HepG2 (cell line): ENCODE data around the gene PLEKHA5. TPM values are rescaled to one million over a fixed set of nuclear protein-coding genes. Genes with fewer than 3 reads are reported as not detected.

Experiments used
- ATAC-seq: fragments of 200-7000 bp; cut with Tn5 transposase; 3 replicates; pipeline ENCODE4 v1.9.1; 2020; ENCODE audit warnings: mild to moderate bottlenecking, moderate library complexity
- BruUV-seq: library from RNA; stranded (reverse); fragments of 400-500 nt; replicated peaks from 2 replicates; lab custom pipeline; 2021; lab: Mats Ljungman, UMichigan
- CTCF ChIA-PET: fragments of 300-600 bp; formaldehyde crosslinking; extraction: SDS; loops from one replicate; lab custom pipeline; 2021; ENCODE audit warnings: low total read pairs, inconsistent platforms, low intra/inter-chr PET ratio; lab: Yijun Ruan, JAX
- POLR2A ChIA-PET: fragments of 350-600 bp; sonication (Branson Sonifier 250); formaldehyde crosslinking; loops from one replicate; lab custom pipeline; 2020; ENCODE audit warnings: antibody characterized with exemption, inconsistent platforms; lab: Yijun Ruan, JAX
- DNase-seq: peaks from one replicate; pipeline ENCODE4 v3.0.0-alpha.2; 2015; ENCODE audit warnings: low spot score
- FAIRE-seq: peaks from 3 replicates; lab custom pipeline; 2011; peaks lifted over from hg19 to GRCh38; lab: Jason Lieb, UNC
- H2AFZ ChIP-seq: one replicate; pipeline ENCODE4 v1.6.1; 2011; ENCODE audit warnings: low read length, inconsistent platforms
- H3K27ac ChIP-seq: fragments of 300-600 bp; 3 replicates; pipeline ENCODE4 v1.8.0; 2011; ENCODE audit warnings: mixed run types, mild to moderate bottlenecking, mixed read lengths, low read length, inconsistent platforms; ENCODE audit not compliant: insufficient read depth; ENCODE audit errors: extremely low read length
- H3K27me3 ChIP-seq, 2 experiments: fragments of 200-600 bp in 1 of 2; 2 replicates in 1 of 2; 3 replicates in 1 of 2; pipeline versions ENCODE4 v1.6.0 to v1.8.0; 2011; ENCODE audit warnings: low read length in 2 of 2, mild to moderate bottlenecking in 2 of 2, moderate library complexity in 2 of 2, inconsistent platforms in 1 of 2; ENCODE audit not compliant: insufficient read depth in 2 of 2, control insufficient read depth in 1 of 2
- H3K36me3 ChIP-seq, 2 experiments: fragments of 200-600 bp in 1 of 2; replicated peaks in 1 of 2; 2 replicates in 1 of 2; 3 replicates in 1 of 2; pipeline versions ENCODE4 v1.5.1 to v1.8.0; 2011; ENCODE audit warnings: low read length in 2 of 2, inconsistent platforms in 1 of 2; ENCODE audit not compliant: insufficient read depth in 2 of 2, control insufficient read depth in 1 of 2
- H3K4me1 ChIP-seq: 2 replicates; pipeline ENCODE4 v1.5.1; 2012; ENCODE audit warnings: low read length, inconsistent platforms; ENCODE audit not compliant: insufficient read depth
- H3K4me2 ChIP-seq: 2 replicates; pipeline ENCODE4 v1.6.0; 2011; ENCODE audit warnings: low read depth, low read length, inconsistent platforms
- H3K4me3 ChIP-seq, 3 experiments: fragments of 200-600 bp in 1 of 3; sonication (generic), shearing (Covaris generic) in 1 of 3; replicated peaks in 1 of 3; 2 replicates each; pipeline ENCODE4 v1.5.1; 2011 to 2016; ENCODE audit warnings: low read length in 3 of 3, inconsistent platforms in 2 of 3, low read depth in 2 of 3, mild to moderate bottlenecking in 2 of 3, control low read depth in 1 of 3, mixed read lengths in 1 of 3; ENCODE audit not compliant: insufficient read depth in 1 of 3
- H3K79me2 ChIP-seq: one replicate; pipeline ENCODE4 v1.6.1; 2011; ENCODE audit warnings: low read length, inconsistent platforms; ENCODE audit not compliant: insufficient read depth
- H3K9ac ChIP-seq: 2 replicates; pipeline ENCODE4 v1.6.0; 2011; ENCODE audit warnings: mild to moderate bottlenecking, low read depth, low read length, inconsistent platforms; ENCODE audit not compliant: insufficient read depth
- H3K9me3 ChIP-seq: 2 replicates; pipeline ENCODE4 v1.5.1; 2012; ENCODE audit warnings: mild to moderate bottlenecking, low read length
- H4K20me1 ChIP-seq: 2 replicates; pipeline ENCODE4 v1.6.0; 2011; ENCODE audit warnings: inconsistent platforms, mild to moderate bottlenecking, low read length, moderate library complexity; ENCODE audit not compliant: insufficient read depth
- ATF7 ChIP-seq, 2 experiments: fragments of 450-650 bp in 1 of 2; sonication (generic) in 1 of 2; formaldehyde crosslinking in 1 of 2; IDR thresholded peaks; 2 replicates each; pipeline versions ENCODE4 v1.4.0 to v1.6.1; 2016 to 2020; ENCODE audit warnings: antibody characterized with exemption in 1 of 2, mild to moderate bottlenecking in 1 of 2, missing genetic modification reagents in 1 of 2
- CEBPB ChIP-seq: IDR thresholded peaks from 2 replicates; pipeline ENCODE4 v1.6.1; 2011; ENCODE audit warnings: low read depth, low read length, improper control_type of control experiment, borderline replicate concordance
- CENPT ChIP-seq: sonication (generic); formaldehyde crosslinking; IDR thresholded peaks from 2 replicates; pipeline ENCODE4 v1.8.0; 2022; ENCODE audit warnings: low read depth, mild to moderate bottlenecking, moderate library complexity, missing genetic modification reagents
- KLF12 ChIP-seq: sonication (generic); formaldehyde crosslinking; IDR thresholded peaks from 2 replicates; pipeline ENCODE4 v1.4.0; 2020; ENCODE audit warnings: missing genetic modification reagents, borderline replicate concordance
- PPARG ChIP-seq: conservative IDR thresholded peaks from 2 replicates; pipeline ENCODE4 v1.6.1; 2016; ENCODE audit warnings: missing biosample characterization, missing genetic modification reagents
- RARA ChIP-seq: IDR thresholded peaks from 2 replicates; pipeline ENCODE4 v1.6.1; 2016; ENCODE audit warnings: missing genetic modification reagents, missing compliant biosample characterization
- RNF2 ChIP-seq: fragments of 450-650 bp; conservative IDR thresholded peaks from 2 replicates; pipeline ENCODE4 v1.6.1; 2016; ENCODE audit warnings: low read depth
- SMAD1 ChIP-seq: sonication (generic); formaldehyde crosslinking; IDR thresholded peaks from 2 replicates; pipeline ENCODE4 v1.4.0; 2020; ENCODE audit warnings: missing genetic modification reagents, low read depth, mild to moderate bottlenecking, borderline replicate concordance
- ZNF501 ChIP-seq: sonication (generic); formaldehyde crosslinking; IDR thresholded peaks from 2 replicates; pipeline ENCODE4 v1.5.1; 2020; ENCODE audit warnings: mild to moderate bottlenecking, moderate library complexity, missing genetic modification reagents
- ZNF672 ChIP-seq: sonication (generic); formaldehyde crosslinking; IDR thresholded peaks from 2 replicates; pipeline ENCODE4 v1.8.1; 2022; ENCODE audit warnings: missing genetic modification reagents
- WGBS: methylation state at CpG from one replicate; pipeline ENCODE4 v1.1.6; 2017; ENCODE audit warnings: low lambda C conversion rate; 5-methylcytosine and 5-hydroxymethylcytosine counted together
- in situ Hi-C: cut with HindIII; loops from 2 replicates; pipeline ENCODE4 v1.10.0; 2017; ENCODE audit warnings: low pct_unique_long_range_greater_than_20kb; ENCODE audit not compliant: extremely low pct_ligation_motif_present
- intact Hi-C: fragments of 100-400 bp; cut with micrococcal nuclease; formaldehyde crosslinking; loops from one replicate; pipeline ENCODE4 v1.10.0; 2022; ENCODE audit not compliant: unreplicated experiment
- polyA plus RNA-seq, 8 experiments: library from polyadenylated mRNA; depleted of rRNA in 3 of 8; stranded (reverse) in 7 of 8; unstranded in 1 of 8; fragments of >200 nt; fragmentation: Illumina TruSeq in 4 of 8; extraction: Trizol in 4 of 8; gene quantifications; 2 replicates each; pipeline versions ENCODE4 v1.2.1 to v1.2.3, GENCODE V29; 2011 to 2016; ENCODE audit warnings: low read depth in 4 of 8, missing spikeins in 1 of 8, mixed read lengths in 1 of 8; ENCODE audit not compliant: insufficient read depth in 1 of 8
- total RNA-seq, 5 experiments: library from RNA; depleted of rRNA; stranded (reverse); fragments of >200 nt; fragmentation: Illumina TruSeq; extraction: Trizol; gene quantifications; 2 replicates each; pipeline ENCODE4 v1.2.3, GENCODE V29; 2016; ENCODE audit warnings: low read depth in 1 of 5
- TF ChIP-seq, protein P1 (sequence below): fragments of 450-650 bp; IDR thresholded peaks from 2 replicates; pipeline ENCODE4 v1.6.1; 2017
- TF ChIP-seq, protein P2 (sequence below): sonication (generic); formaldehyde crosslinking; IDR thresholded peaks from 2 replicates; pipeline ENCODE4 v1.5.1; 2020; ENCODE audit warnings: mild to moderate bottlenecking, missing genetic modification reagents, borderline replicate concordance
- TF ChIP-seq, protein P3 (sequence below): sonication (generic); formaldehyde crosslinking; IDR thresholded peaks from 2 replicates; pipeline ENCODE4 v1.8.0; 2022; ENCODE audit warnings: mild to moderate bottlenecking, missing genetic modification reagents, borderline replicate concordance

The PLEKHA5 gene
- total and polyA plus RNA-seq, 2 of the 13 experiments (the other 11 are each of a cell fraction or from before 2014, with no cell fraction given), result 4.2 to 15.4 TPM

DNA sequence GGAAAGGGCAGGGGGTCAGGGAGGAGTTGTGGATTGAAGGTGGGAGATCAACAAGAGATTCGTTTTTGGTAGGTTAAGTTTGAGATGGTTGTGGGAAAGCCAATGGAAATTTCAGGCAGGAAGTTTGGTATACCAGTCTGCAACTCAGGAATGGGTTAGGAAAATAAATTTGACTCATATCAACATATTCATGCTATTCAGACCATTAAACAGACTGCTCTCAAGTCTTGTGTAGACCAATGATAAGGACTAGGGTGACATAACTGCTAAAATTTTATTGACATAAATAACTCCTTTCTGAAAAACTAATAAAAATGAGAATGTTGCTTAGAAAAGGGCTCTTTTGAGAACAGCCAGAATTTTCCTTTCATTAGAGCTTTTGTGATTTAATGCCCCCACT lies 60.0 kb downstream of the PLEKHA5 start:
- H3K27ac ChIP-seq, result no peak overlapping the region
- no TSS peak for BruUV-seq
- H3K4me1 ChIP-seq, result peaks cover 14% of the 10 kb centered on the region
- H3K9ac ChIP-seq, result no peak overlapping the region
- ATAC-seq (no peak), DNase-seq (no peak), FAIRE-seq (no peak)
- no peak overlapping the region for H3K4me3 ChIP-seq
- no peak overlapping the region for H3K4me2 ChIP-seq
- CTCF ChIA-PET, result no interaction called here
- TF ChIP-seq, protein P1, sequence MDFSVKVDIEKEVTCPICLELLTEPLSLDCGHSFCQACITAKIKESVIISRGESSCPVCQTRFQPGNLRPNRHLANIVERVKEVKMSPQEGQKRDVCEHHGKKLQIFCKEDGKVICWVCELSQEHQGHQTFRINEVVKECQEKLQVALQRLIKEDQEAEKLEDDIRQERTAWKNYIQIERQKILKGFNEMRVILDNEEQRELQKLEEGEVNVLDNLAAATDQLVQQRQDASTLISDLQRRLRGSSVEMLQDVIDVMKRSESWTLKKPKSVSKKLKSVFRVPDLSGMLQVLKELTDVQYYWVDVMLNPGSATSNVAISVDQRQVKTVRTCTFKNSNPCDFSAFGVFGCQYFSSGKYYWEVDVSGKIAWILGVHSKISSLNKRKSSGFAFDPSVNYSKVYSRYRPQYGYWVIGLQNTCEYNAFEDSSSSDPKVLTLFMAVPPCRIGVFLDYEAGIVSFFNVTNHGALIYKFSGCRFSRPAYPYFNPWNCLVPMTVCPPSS, result no peak
- TF ChIP-seq KLF12 (CRISPR knock-in tag) (no peak), ATF7 (IDR thresholded peaks at IDR 0.05) (no peak), ATF7 (CRISPR knock-in tag; IDR thresholded peaks at IDR 0.05) (no peak), SMAD1 (CRISPR knock-in tag) (no peak), RNF2 (no peak), CEBPB (no peak), ZNF501 (CRISPR knock-in tag) (no peak), PPARG (CRISPR knock-in tag) (no peak), RARA (CRISPR knock-in tag) (no peak), CENPT (CRISPR knock-in tag) (no peak), ZNF672 (no peak)
- TF ChIP-seq, protein P2, sequence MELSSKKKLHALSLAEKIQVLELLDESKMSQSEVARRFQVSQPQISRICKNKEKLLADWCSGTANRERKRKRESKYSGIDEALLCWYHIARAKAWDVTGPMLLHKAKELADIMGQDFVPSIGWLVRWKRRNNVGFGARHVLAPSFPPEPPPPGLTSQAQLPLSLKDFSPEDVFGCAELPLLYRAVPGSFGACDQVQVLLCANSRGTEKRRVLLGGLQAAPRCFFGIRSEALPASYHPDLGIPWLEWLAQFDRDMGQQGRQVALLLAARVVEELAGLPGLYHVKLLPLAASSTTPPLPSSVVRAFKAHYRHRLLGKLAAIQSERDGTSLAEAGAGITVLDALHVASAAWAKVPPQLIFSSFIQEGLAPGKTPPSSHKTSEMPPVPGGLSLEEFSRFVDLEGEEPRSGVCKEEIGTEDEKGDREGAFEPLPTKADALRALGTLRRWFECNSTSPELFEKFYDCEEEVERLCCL (CRISPR knock-in tag), result no peak
- TF ChIP-seq, protein P3, sequence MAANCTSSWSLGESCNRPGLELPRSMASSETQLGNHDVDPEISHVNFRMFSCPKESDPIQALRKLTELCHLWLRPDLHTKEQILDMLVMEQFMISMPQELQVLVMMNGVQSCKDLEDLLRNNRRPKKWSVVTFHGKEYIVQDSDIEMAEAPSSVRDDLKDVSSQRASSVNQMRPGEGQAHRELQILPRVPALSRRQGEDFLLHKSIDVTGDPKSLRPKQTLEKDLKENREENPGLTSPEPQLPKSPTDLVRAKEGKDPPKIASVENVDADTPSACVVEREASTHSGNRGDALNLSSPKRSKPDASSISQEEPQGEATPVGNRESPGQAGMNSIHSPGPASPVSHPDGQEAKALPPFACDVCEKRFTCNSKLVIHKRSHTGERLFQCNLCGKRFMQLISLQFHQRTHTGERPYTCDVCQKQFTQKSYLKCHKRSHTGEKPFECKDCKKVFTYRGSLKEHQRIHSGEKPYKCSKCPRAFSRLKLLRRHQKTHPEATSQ (CRISPR knock-in tag), result no peak
- no peaks in the 10 kb centered on the region for H3K79me2 ChIP-seq
- no peaks in the 10 kb centered on the region for H3K36me3 ChIP-seq
- H4K20me1 ChIP-seq, result no peaks in the 10 kb centered on the region
- intact Hi-C loops, result loop anchor here (5.0 to 10.0 kb wide), 2 partner anchors 98 to 165 kb away; no protein-coding TSS in a partner anchor
- no peak overlapping the region for H2AFZ ChIP-seq
- in situ Hi-C loops, result loop anchor here (10.0 to 25.0 kb wide), 2 partner anchors 325 to 752 kb away; no protein-coding TSS in a partner anchor
- POLR2A ChIA-PET, result no interaction called here
- 43% methylated on average over 1 of the region's 1 CpG for WGBS
- no peaks in the 10 kb centered on the region for H3K27me3 ChIP-seq
- no peaks in the 10 kb centered on the region for H3K9me3 ChIP-seq
